ENCODE results near the gene SEPTIN3.

SEPTIN3 gene

DNA sequence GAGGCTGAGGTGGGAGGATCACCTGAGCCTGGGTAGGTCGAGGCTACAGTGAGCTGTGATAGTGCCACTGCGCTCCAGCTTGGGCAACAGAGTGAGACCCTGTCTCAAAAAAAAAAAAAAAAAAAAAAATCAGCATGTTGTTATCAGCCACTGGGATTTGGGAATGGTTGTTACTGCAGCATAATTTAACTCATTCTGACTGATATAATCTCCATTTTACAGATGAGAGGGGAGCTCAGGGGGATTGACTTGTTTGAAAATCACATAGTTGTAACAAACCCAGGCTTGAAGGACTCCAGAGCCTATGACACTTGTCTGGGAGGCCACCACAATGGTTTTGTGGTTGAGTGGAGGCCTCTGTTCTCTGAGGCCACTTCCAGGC is 3.0 kb upstream of the SEPTIN3 start:
- Histone ChIP-seq H3K4me1 (ENCODE audit: control insufficient read depth, insufficient read depth, low read length) (no peaks in the 10 kb centered on the region), H3K4me3 (ENCODE audit: low read length) (no peak overlapping the region), H3K27me3 (ENCODE audit: control insufficient read depth, insufficient read depth, low read length) (peaks cover 30% of the 10 kb centered on the region)

DNA sequence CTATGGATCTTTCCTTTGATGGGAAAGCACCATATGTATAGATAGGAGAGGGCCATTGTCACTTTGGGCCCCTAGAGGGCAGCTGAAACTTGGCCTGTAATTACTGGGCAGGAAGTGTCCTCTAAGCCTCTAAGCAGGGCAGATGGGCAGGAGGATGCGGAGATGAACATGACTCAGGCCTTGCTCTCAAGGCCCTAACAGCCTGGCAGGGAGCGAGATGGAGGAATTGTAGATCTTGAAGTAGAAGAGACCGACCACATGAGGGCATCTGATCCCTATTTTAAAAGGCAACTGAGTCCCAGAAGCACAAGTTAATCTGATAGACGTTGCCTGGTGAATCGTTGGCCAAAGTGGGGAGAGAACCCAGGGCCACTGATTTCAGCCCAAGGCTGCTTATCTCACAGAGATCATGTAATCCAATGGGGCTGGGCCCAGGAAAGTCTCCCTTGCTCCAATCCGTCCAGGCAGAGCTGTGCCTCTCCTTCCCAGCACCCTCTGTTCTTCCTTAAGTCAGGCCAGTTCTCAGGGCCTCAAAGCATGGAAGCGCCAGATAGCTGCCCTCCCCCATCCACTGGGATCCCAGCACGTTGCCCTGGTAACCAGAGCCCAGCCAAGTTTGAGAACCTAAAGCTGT is 2.5 kb upstream of the SEPTIN3 start:
- no peaks in the 10 kb centered on the region for H3K36me3 ChIP-seq (ENCODE audit: insufficient read depth, low read length)
- no peak overlapping the region for H3K4me2 ChIP-seq (ENCODE audit: low read length)
- no peaks in the 10 kb centered on the region for H3K4me1 ChIP-seq (ENCODE audit: control insufficient read depth, insufficient read depth, low read length)
- no peaks in the 10 kb centered on the region for H3K9me3 ChIP-seq (replicated peaks; ENCODE audit: low read length)
- H3K9ac ChIP-seq (ENCODE audit: low read depth, low read length) = no peak overlapping the region
- no peak overlapping the region for H3K4me3 ChIP-seq (ENCODE audit: low read length)
- peaks cover 34% of the 10 kb centered on the region for H3K27me3 ChIP-seq (ENCODE audit: control insufficient read depth, insufficient read depth, low read length)

More for the DNA sequence above, 3.0 kb upstream of the SEPTIN3 start:
- Histone ChIP-seq H3K9me3 (replicated peaks; ENCODE audit: low read length) (no peaks in the 10 kb centered on the region), H3K4me2 (ENCODE audit: low read length) (no peak overlapping the region), H3K9ac (ENCODE audit: low read depth, low read length) (no peak overlapping the region), H3K36me3 (ENCODE audit: insufficient read depth, low read length) (no peaks in the 10 kb centered on the region)

- no peaks in the 10 kb centered on the region for H3K36me3 ChIP-seq (ENCODE audit: insufficient read depth, low read length)
- H3K9me3 ChIP-seq (replicated peaks; ENCODE audit: low read length) = no peaks in the 10 kb centered on the region
- no peak overlapping the region for H3K9ac ChIP-seq (ENCODE audit: low read depth, low read length)
- H3K4me1 ChIP-seq (ENCODE audit: control insufficient read depth, insufficient read depth, low read length) = no peaks in the 10 kb centered on the region
- peaks cover 41% of the 10 kb centered on the region for H3K27me3 ChIP-seq (ENCODE audit: control insufficient read depth, insufficient read depth, low read length)
- no peak overlapping the region for H3K4me3 ChIP-seq (ENCODE audit: low read length)
- H3K4me2 ChIP-seq (ENCODE audit: low read length) = no peak overlapping the region
These were observed 642 bp upstream of the SEPTIN3 start for GRCh38 chr22:41968601-41969000.

GRCh38 chr22:41970601-41971000 is 1.4 kb downstream of the SEPTIN3 start:
- Histone ChIP-seq H3K4me2 (ENCODE audit: low read length) (no peak overlapping the region), H3K27me3 (ENCODE audit: control insufficient read depth, insufficient read depth, low read length) (peaks cover 40% of the 10 kb centered on the region), H3K9ac (ENCODE audit: low read depth, low read length) (no peak overlapping the region), H3K9me3 (replicated peaks; ENCODE audit: low read length) (no peaks in the 10 kb centered on the region), H3K4me1 (ENCODE audit: control insufficient read depth, insufficient read depth, low read length) (no peaks in the 10 kb centered on the region), H3K36me3 (ENCODE audit: insufficient read depth, low read length) (no peaks in the 10 kb centered on the region), H3K4me3 (ENCODE audit: low read length) (no peak overlapping the region)

GRCh38 chr22:41971431-41971830 is 2.2 kb downstream of the SEPTIN3 start:
- Histone ChIP-seq H3K27me3 (ENCODE audit: control insufficient read depth, insufficient read depth, low read length) (peaks cover 48% of the 10 kb centered on the region), H3K9me3 (replicated peaks; ENCODE audit: low read length) (no peaks in the 10 kb centered on the region), H3K4me3 (ENCODE audit: low read length) (no peak overlapping the region), H3K4me2 (ENCODE audit: low read length) (no peak overlapping the region), H3K36me3 (ENCODE audit: insufficient read depth, low read length) (no peaks in the 10 kb centered on the region), H3K9ac (ENCODE audit: low read depth, low read length) (no peak overlapping the region), H3K4me1 (ENCODE audit: control insufficient read depth, insufficient read depth, low read length) (no peaks in the 10 kb centered on the region)

DNA sequence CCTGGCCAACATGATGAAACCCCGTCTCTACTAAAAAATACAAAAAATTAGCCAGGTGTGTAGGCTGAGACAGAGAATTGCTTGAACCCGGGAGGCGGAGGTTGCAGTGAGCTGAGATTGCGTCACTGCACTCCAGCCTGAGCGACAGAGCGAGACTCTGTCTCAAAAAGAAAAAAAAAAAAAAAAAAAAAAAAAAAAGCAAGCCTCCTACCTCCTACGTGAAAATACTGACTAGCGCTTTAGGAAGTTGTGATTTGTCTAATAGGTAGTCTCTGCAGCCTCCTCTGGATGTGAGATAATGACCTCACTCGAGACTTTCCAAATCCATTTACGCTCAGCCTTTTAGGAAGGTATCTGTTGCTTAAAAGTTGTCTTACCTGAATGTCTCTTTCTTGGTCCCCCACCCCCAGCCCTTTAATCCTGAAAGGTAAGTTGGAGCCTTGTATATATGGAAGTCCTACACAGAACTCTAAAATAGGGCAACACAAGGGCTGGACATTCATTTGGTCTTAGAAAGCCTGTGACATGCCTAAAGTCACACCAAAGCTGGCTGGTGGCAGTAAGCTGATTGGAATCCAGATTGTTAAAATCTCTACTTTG is 5.5 kb downstream of the SEPTIN3 start:
- Histone ChIP-seq H3K27me3 (ENCODE audit: control insufficient read depth, insufficient read depth, low read length) (peaks cover 74% of the 10 kb centered on the region), H3K9me3 (replicated peaks; ENCODE audit: low read length) (no peaks in the 10 kb centered on the region), H3K36me3 (ENCODE audit: insufficient read depth, low read length) (no peaks in the 10 kb centered on the region), H3K9ac (ENCODE audit: low read depth, low read length) (no peak overlapping the region), H3K4me1 (ENCODE audit: control insufficient read depth, insufficient read depth, low read length) (no peaks in the 10 kb centered on the region), H3K4me2 (ENCODE audit: low read length) (no peak overlapping the region), H3K4me3 (ENCODE audit: low read length) (no peak overlapping the region)

DNA sequence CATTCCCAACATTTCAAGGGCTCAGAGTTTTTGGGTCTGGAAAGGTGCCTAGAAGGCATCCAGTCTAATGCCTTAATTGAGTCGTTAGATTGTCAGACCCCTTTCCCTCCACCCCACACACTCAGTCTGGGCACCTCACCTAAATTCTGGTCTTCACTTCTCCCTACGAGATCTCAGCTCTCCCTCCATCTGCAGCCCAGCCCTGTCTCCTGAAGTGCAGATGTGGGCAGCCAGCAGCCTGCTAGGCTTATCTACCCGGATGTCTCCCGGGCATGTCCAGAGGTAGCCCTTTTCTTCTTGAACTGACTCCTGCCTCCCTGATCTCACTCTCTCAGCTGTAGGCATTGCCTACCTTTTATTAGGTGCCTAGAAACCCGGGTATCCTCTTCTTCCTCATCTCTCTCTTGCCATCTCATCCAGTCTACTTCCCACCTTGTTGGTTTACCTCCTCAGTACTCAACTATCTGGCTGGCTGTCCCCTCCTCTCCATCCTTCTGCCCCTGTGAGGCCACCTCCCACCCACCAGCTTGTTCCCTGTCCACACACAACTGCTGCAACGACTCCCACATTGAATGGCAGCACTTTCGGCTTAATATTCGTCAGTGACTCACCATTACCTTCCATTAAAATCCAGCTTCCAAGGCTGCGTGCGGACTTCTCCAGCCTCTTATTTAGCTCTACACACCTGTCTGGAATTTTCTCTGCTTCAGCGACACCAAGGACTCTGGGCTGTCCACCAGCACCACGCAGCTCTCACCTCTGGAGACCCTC is 6.2 kb downstream of the SEPTIN3 start:
- Histone ChIP-seq H3K27me3 (ENCODE audit: control insufficient read depth, insufficient read depth, low read length) (peaks cover 70% of the 10 kb centered on the region), H3K9me3 (replicated peaks; ENCODE audit: low read length) (no peaks in the 10 kb centered on the region), H3K36me3 (ENCODE audit: insufficient read depth, low read length) (no peaks in the 10 kb centered on the region), H3K4me3 (ENCODE audit: low read length) (no peak overlapping the region), H3K4me1 (ENCODE audit: control insufficient read depth, insufficient read depth, low read length) (no peaks in the 10 kb centered on the region), H3K4me2 (ENCODE audit: low read length) (no peak overlapping the region), H3K9ac (ENCODE audit: low read depth, low read length) (no peak overlapping the region)

DNA sequence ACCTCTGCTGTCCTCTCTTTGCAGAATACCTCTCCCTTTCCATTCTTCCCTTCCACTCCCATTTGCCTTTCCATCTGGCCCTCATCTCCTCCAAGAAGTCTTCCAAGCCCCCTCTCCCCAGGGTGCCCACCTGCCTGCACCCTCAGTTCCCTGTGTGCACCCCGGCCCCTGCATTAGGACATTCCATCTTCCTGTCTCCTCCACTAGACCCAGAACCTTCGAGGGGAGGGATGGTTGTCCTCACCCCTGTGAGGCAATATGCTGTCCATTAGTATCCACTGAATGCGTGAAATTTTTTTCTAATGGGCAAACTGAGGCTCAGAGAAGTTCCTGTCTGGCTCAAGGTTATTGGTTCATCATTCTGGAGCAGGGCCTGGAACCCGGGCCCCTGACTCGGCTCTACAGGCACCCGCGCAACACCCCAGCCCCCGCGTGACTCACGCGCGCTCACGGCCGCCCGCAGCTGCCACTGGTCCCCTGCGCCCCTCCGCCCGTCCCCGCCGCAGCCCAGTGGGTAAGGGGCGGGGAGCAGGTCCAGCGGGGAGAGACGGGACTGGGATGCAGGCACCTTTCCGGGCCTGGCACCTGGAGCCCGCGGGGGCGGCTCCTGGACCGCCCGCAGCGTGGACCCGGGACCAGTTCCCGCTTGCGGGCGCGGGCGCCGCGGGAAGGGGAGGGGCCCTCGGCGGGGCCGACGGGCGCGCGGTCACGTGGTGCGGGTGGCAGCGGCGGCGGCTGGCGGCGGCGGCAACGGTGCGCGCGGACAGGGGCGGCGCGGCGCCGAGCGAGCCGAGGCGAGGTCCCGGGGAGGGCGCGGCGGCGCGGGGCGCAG is 7.0 kb downstream of the SEPTIN3 start:
- Histone ChIP-seq H3K27me3 (ENCODE audit: control insufficient read depth, insufficient read depth, low read length) (peaks cover 64% of the 10 kb centered on the region), H3K9ac (ENCODE audit: low read depth, low read length) (no peak overlapping the region), H3K36me3 (ENCODE audit: insufficient read depth, low read length) (no peaks in the 10 kb centered on the region), H3K4me2 (ENCODE audit: low read length) (peak overlapping the region; percentile 75), H3K9me3 (replicated peaks; ENCODE audit: low read length) (no peaks in the 10 kb centered on the region), H3K4me1 (ENCODE audit: control insufficient read depth, insufficient read depth, low read length) (no peaks in the 10 kb centered on the region), H3K4me3 (ENCODE audit: low read length) (peak overlapping the region; percentile 54)

- Histone ChIP-seq H3K4me3 (ENCODE audit: low read length) (peak overlapping the region; percentile 39), H3K9me3 (replicated peaks; ENCODE audit: low read length) (no peaks in the 10 kb centered on the region), H3K4me1 (ENCODE audit: control insufficient read depth, insufficient read depth, low read length) (no peaks in the 10 kb centered on the region), H3K27me3 (ENCODE audit: control insufficient read depth, insufficient read depth, low read length) (peaks cover 57% of the 10 kb centered on the region), H3K9ac (ENCODE audit: low read depth, low read length) (no peak overlapping the region), H3K4me2 (ENCODE audit: low read length) (peak overlapping the region; percentile 47), H3K36me3 (ENCODE audit: insufficient read depth, low read length) (no peaks in the 10 kb centered on the region)
These were observed 7.8 kb downstream of the SEPTIN3 start for GRCh38 chr22:41976961-41977566.

DNA sequence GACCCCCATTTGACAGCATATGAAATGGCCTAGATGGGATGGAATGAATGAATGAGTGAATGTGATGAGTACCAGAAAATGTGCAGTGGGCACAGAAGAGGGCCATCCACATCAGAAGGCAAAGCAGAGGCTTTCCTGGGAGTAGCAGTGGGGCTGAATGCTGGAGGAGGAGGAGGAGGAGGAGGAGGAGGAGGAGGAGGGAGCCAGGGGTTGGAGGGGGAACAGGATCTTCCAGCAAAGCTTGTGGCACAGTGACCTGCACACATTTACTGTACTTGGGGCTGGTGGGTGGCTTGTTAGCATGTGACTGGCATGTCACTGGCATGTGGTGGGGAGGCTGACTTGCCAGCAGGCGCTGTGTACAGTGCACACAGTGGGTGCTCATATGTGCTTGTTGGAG is 9.5 kb downstream of the SEPTIN3 start:
- Histone ChIP-seq H3K9ac (ENCODE audit: low read depth, low read length) (no peak overlapping the region), H3K4me1 (ENCODE audit: control insufficient read depth, insufficient read depth, low read length) (no peaks in the 10 kb centered on the region), H3K4me2 (ENCODE audit: low read length) (no peak overlapping the region), H3K4me3 (ENCODE audit: low read length) (no peak overlapping the region), H3K27me3 (ENCODE audit: control insufficient read depth, insufficient read depth, low read length) (peaks cover 53% of the 10 kb centered on the region), H3K9me3 (replicated peaks; ENCODE audit: low read length) (no peaks in the 10 kb centered on the region), H3K36me3 (ENCODE audit: insufficient read depth, low read length) (no peaks in the 10 kb centered on the region)

Data from skeletal muscle satellite cell (primary cell).